ENCODE results near the gene ENTPD6.

ENTPD6 gene

DNA sequence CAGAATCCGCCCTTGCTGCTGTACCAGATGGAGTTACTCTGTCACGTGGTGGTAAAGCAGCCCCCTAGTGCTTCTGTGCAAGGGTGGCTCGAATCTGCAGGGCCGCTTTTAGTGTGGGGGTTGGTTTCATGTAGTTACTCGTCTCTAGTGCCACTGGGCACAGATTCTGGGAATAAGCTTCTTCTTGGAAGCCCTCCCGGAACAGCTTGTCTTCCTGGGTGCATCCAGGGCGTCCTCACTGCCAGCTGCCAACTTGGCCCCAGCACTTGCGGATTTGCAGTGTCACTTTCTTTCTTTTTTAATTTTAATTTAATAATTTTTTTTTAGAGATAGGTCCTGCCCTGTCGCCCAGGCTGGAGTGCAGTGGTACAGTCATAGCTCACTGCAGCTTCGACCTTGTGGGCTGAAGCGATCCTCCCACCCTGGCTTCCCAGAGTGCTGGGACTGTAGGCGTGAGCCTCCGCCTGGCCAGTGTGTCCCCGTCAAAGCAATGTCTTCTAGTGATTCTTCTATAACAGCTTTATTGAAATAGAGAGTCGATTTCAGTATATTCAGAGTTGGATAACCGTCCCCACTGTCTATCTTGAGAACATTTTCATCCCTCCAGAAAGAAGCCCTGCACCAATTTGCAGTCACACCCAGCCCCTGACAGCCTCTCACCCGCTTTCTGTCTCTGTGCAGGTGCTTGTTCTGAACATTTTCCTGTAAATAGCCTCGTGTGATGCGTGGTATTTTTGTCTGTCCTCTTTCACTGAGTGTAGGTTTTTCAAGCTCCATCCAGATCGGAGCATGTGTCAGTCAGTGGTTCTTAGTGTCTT, 78.2 kb downstream of the ENTPD6 start:
- no peak for DNase-seq (ENCODE audit: extremely low read depth in 1 of 2, low read depth in 1 of 2)

DNA sequence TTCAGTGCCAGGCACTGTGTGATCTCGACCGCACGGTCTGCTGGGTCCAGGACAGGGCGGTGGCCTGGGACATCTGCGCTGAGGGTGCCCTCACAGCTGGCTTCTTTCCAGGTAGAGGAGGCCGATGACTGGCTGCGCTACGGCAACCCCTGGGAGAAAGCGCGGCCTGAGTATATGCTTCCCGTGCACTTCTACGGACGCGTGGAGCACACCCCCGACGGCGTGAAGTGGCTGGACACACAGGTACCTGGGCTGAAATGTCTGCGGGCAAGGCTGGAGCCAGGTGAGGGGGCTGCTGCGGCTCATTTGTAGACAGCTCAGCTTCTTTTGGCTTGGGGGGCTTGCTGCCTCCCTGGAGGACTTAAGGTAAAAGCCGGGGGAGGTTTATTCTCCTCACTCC, 79.0 kb downstream of the ENTPD6 start:
- DNase-seq (ENCODE audit: extremely low read depth in 1 of 2, low read depth in 1 of 2) = no peak

DNA sequence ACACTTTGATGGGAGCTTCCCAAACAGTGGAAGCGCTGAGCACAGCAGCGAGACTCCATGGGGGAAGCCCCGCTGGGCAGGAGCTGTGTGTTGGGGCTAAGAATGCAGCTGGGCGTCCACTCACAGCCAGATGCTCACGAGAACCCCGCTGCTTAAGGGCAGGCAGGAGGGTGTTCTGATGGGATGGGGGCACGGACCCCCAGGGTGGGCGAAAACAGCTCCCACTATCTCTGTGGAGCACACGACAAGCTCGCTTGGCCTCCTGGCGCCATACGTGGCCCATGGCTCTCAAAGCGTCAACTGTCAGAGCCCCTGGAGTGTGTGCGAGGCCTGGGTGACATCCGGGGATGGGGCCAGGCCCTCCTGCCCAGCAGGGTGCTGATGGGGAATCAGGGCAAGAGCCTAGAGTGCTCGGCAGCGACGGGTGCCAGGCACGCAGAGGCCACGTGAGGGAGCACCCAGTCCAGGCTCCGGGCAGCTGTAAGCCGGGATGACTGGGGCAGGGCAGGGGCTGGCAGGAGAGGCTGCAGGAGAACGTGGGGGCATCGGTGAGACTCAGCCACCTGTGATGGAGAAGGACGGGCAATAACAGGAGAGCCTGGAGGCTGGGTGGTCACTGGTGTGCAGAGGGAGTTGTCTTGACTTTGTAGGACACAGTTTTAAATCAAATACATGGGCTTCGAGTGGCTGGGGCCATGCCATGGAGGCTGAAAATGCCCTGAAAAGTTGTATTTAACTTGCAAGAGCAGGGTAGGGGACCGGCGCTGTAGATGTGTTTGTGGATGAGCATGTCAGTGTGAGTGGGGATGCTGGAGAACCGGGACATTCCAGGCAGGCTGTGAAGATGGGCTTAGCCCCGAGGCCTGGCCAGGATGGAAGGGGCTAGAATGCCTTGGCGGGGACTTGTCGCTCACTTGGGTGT, 79.6 kb downstream of the ENTPD6 start:
- DNase-seq (ENCODE audit: extremely low read depth in 1 of 2, low read depth in 1 of 2) = no peak

DNA sequence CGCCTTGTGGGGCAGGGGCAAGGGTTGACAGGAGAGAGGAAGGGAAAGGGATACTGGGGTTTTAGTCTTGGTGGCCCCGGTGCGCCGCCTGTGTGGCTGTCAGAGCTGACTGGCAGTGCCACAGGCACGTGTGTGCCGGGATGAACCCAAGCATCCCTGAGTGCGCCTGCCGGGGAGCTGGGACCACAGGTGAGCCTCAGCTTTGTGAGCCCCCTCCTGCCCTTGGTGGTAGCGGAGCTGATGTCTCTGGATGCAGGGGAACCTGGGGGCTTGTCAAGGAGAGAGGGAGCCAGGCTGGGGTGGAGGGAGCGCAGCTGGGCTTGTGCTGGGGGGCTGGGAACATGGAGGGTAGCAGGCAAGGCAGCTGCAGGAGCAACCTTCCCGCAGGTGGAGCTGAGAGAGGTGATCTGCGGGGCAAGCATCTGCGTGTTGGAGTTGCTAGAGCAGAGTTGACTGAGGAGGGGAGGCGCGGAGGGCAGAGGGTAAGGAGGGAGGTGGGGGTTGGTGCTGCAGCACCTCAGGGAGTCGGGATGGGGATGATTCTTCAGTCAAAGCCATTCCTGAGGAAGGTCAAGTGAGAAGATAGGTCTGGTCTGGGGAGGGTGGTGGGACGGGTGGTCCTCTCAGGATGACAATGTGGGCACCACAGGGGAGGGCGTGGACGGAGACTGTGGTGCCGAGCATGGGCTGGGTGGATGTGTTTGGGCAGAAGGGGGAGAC, 80.5 kb downstream of the ENTPD6 start:
- no peak for DNase-seq (ENCODE audit: extremely low read depth in 1 of 2, low read depth in 1 of 2)
